Vagina (tissue), 2 donors: ENCODE results near the gene SGK1. TPM values are rescaled to one million over a fixed set of nuclear protein-coding genes. Genes with fewer than 3 reads are reported as not detected.

Experiments
- DNase-seq, 2 donors: peaks; one replicate each; pipeline ENCODE4 v3.0.0-alpha.2; 2017; ENCODE audit errors: extremely low spot score in 2 of 2
- H3K27ac ChIP-seq: fragments of 200-600 bp; sonication (generic); one replicate; pipeline ENCODE4 v1.5.1; 2019
- H3K27me3 ChIP-seq: fragments of 200-600 bp; sonication (generic); one replicate; pipeline ENCODE4 v1.5.1; 2019
- H3K36me3 ChIP-seq, 2 donors: fragments of 200-600 bp; sonication (generic); one replicate each; pipeline ENCODE4 v1.5.1; 2017 to 2019
- H3K4me1 ChIP-seq: fragments of 200-600 bp; sonication (generic); one replicate; pipeline ENCODE4 v1.5.1; 2019
- H3K4me3 ChIP-seq, 2 donors: fragments of 200-600 bp; sonication (generic); 1 replicate in 1 of 2; 2 replicates in 1 of 2; pipeline ENCODE4 v1.5.1; 2016 to 2019
- H3K9me3 ChIP-seq: fragments of 200-600 bp; sonication (generic); one replicate; pipeline ENCODE4 v1.5.1; 2019
- POLR2A ChIP-seq, 2 donors: fragments of 450-650 bp; IDR thresholded peaks; one replicate each; pipeline ENCODE4 v1.6.1; 2017; ENCODE audit warnings: antibody characterized with exemption in 2 of 2, mild to moderate bottlenecking in 2 of 2, moderate library complexity in 2 of 2
- POLR2AphosphoS5 ChIP-seq, 2 donors: sonication (generic); formaldehyde crosslinking; IDR thresholded peaks; one replicate each; pipeline ENCODE4 v1.9.0; 2017; ENCODE audit warnings: antibody characterized with exemption in 2 of 2, mild to moderate bottlenecking in 2 of 2, low read depth in 1 of 2; ENCODE audit not compliant: insufficient read depth in 1 of 2
- intact Hi-C: fragments of 100-400 bp; cut with DNase I; formaldehyde crosslinking; loops from one replicate; pipeline ENCODE4 v1.15.1; 2023
- small RNA-seq: library from RNA; depleted of rRNA; stranded (forward); fragments of <200 nt; gene quantifications from one replicate; pipeline ENCODE3, GENCODE V24; 2016
- total RNA-seq: library from RNA; depleted of rRNA; stranded (reverse); fragments of >200 nt; gene quantifications from one replicate; pipeline ENCODE4 v1.2.3, GENCODE V29; 2016
- TF ChIP-seq, protein P1 (sequence below), 3 experiments: fragments of 450-650 bp in 2 of 3; fragments of 200-600 bp in 1 of 3; sonication (generic) in 1 of 3; IDR thresholded peaks; one replicate each; pipeline ENCODE4 v1.5.1; 2017 to 2019; ENCODE audit warnings: antibody characterized with exemption in 3 of 3, mild to moderate bottlenecking in 2 of 3, moderate library complexity in 2 of 3

SGK1 gene
- total RNA-seq, 1 donor from 2014 or later, result 608 TPM

DNA sequence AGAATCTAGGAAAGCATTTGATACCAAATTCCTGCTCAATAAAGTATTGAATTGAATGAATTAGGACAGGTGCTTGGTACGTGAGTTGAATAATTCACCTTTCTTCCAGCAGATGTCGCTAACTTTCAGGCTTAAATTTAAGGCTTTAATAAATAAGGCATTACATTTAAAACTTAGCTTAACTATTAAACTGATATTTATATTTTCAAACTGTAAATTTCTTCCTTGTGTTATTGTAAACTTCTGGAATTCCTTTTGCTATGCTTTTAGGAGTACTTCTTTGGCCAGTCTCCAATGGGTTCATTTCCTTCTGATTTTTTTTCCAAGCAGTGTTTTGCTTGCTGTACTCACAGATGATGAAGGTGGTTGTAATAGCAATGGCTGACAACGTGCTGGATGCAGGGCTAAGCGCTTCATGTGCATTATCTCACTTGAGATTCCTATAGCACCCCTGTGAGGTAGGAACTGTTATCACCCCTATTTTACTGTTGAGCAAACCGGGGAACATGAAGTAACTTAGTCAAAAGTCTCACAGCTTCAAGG lies 194.2 kb downstream of the SGK1 start:
- Histone ChIP-seq H3K36me3 (no peaks in the 10 kb centered on the region), H3K27ac (no peak overlapping the region), H3K4me3 (no peak overlapping the region), H3K4me1 (no peaks in the 10 kb centered on the region), H3K27me3 (no peaks in the 10 kb centered on the region), H3K9me3 (no peaks in the 10 kb centered on the region)
- intact Hi-C loops, result no loop called here
- no peak for TF ChIP-seq POLR2AphosphoS5 (IDR thresholded peaks at IDR 0.05; ENCODE audit: insufficient read depth in 1 of 2, low read depth in 1 of 2)
- TF ChIP-seq, protein P1, sequence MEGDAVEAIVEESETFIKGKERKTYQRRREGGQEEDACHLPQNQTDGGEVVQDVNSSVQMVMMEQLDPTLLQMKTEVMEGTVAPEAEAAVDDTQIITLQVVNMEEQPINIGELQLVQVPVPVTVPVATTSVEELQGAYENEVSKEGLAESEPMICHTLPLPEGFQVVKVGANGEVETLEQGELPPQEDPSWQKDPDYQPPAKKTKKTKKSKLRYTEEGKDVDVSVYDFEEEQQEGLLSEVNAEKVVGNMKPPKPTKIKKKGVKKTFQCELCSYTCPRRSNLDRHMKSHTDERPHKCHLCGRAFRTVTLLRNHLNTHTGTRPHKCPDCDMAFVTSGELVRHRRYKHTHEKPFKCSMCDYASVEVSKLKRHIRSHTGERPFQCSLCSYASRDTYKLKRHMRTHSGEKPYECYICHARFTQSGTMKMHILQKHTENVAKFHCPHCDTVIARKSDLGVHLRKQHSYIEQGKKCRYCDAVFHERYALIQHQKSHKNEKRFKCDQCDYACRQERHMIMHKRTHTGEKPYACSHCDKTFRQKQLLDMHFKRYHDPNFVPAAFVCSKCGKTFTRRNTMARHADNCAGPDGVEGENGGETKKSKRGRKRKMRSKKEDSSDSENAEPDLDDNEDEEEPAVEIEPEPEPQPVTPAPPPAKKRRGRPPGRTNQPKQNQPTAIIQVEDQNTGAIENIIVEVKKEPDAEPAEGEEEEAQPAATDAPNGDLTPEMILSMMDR (IDR thresholded peaks at IDR 0.05), result peak; percentile 25 to 62 (median 56)
- no peak for DNase-seq

DNA sequence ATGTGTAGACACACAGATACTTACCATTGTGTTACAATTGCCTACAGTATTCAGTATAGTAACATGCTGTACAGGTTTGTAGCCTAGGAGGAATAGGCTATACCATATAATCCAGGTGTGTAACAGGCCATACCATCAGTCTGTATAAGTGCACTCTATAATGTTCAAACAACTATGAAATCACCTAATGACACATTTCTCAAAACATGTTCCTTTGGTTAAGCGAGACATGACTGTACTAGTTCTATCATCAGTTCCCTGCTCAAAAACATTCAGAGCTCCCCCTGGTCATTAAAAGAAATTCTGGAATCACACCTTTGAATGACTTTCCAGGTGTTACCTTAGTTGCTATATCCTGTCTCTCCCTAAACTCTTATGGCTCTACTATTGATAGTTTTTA lies 195.1 kb downstream of the SGK1 start:
- H3K4me1 ChIP-seq, result no peaks in the 10 kb centered on the region
- DNase-seq, result no peak
- H3K36me3 ChIP-seq, result no peaks in the 10 kb centered on the region
- no peak overlapping the region for H3K27ac ChIP-seq
- H3K27me3 ChIP-seq, result no peaks in the 10 kb centered on the region
- TF ChIP-seq POLR2AphosphoS5 (IDR thresholded peaks at IDR 0.05; ENCODE audit: insufficient read depth in 1 of 2, low read depth in 1 of 2), result no peak
- TF ChIP-seq POLR2A (IDR thresholded peaks at IDR 0.05), result no peak
- TF ChIP-seq, protein P1 (IDR thresholded peaks at IDR 0.05), result no peak
- H3K9me3 ChIP-seq, result no peaks in the 10 kb centered on the region
- intact Hi-C loops, result no loop called here
- no peak overlapping the region for H3K4me3 ChIP-seq

DNA sequence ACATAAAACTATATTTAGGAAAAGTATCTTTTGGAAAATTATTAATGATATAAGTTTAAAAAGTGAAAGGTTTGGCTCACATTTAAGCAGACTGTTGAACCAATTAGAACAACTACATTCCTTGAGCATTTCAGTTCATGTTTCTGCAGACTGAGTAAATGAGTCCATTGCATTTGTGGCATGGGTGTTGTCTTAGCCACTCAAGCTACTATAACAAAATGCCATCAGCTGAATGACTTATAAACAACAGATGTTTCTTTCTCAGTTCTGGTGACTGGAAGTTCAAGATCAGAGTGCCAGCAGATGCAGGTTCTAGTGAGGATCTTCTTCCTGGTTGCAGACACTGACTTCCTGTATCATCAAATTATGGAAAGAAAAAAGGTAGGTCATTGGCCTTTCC lies 198.4 kb downstream of the SGK1 start:
- Histone ChIP-seq H3K36me3 (no peaks in the 10 kb centered on the region), H3K9me3 (no peaks in the 10 kb centered on the region), H3K4me1 (peaks cover 7% of the 10 kb centered on the region), H3K27me3 (no peaks in the 10 kb centered on the region), H3K4me3 (no peak overlapping the region), H3K27ac (no peak overlapping the region)
- TF ChIP-seq POLR2A (IDR thresholded peaks at IDR 0.05) (no peak), POLR2AphosphoS5 (IDR thresholded peaks at IDR 0.05; ENCODE audit: insufficient read depth in 1 of 2, low read depth in 1 of 2) (no peak)
- TF ChIP-seq, protein P1 (IDR thresholded peaks at IDR 0.05), result no peak
- no peak for DNase-seq
- intact Hi-C loops, result no loop called here

Small RNA genes within 50 kb of the gene (small RNA-seq; reads per million reads assigned to genes)
- gene RF00019, result not detected
- not detected for gene RN7SL408P
- gene RNA5SP218, result 4.6 reads per million, percentile 86 among the genes with 10 or more reads in this experiment
- not detected for gene RPS29P32
